HG03064 (cell line): ENCODE data around the gene SULT1E1.

ENCODE experiments used
- ATAC-seq: cut with Tn5 transposase; IDR thresholded peaks from one replicate; pipeline ENCODE4 v1.9.1; 2021; ENCODE audit warnings: low read depth; ENCODE audit not compliant: unreplicated experiment

Gene SULT1E1

GRCh38 chr4:69860052-69860451 is at the start of gene SULT1E1:
TSS of gene SULT1E1 (minus strand) at chr4:69860145. CDS start at chr4:69857644, 2,501 bp downstream.
- no peak for ATAC-seq

- no peak for ATAC-seq
Measured at GRCh38 chr4:69909195-69909594, 49.2 kb upstream of the SULT1E1 start.

GRCh38 chr4:69907151-69907550 is 47.2 kb upstream of the SULT1E1 start:
- ATAC-seq, result no peak

GRCh38 chr4:69896530-69897116 is 36.7 kb upstream of the SULT1E1 start:
- ATAC-seq, result no peak

GRCh38 chr4:69894721-69895120 is 34.8 kb upstream of the SULT1E1 start:
- ATAC-seq, result no peak

GRCh38 chr4:69894186-69894585 is 34.2 kb upstream of the SULT1E1 start:
- ATAC-seq, result no peak

GRCh38 chr4:69888336-69888735 is 28.4 kb upstream of the SULT1E1 start:
- no peak for ATAC-seq

GRCh38 chr4:69882150-69882549 is 22.2 kb upstream of the SULT1E1 start:
- no peak for ATAC-seq

- no peak for ATAC-seq
Measured at GRCh38 chr4:69881173-69881773, 21.3 kb upstream of the SULT1E1 start.

- ATAC-seq, result no peak
Measured at GRCh38 chr4:69878250-69878649, 18.3 kb upstream of the SULT1E1 start.

GRCh38 chr4:69877453-69877852 is 17.5 kb upstream of the SULT1E1 start:
- no peak for ATAC-seq

GRCh38 chr4:69876071-69876470 is 16.1 kb upstream of the SULT1E1 start:
- no peak for ATAC-seq

GRCh38 chr4:69875576-69875975 is 15.6 kb upstream of the SULT1E1 start:
- no peak for ATAC-seq

GRCh38 chr4:69874507-69874906 is 14.6 kb upstream of the SULT1E1 start:
- ATAC-seq, result no peak

- ATAC-seq, result no peak
Measured at GRCh38 chr4:69861756-69862155, 1.8 kb upstream of the SULT1E1 start.

- ATAC-seq, result no peak
Measured at GRCh38 chr4:69860521-69861298, 765 bp upstream of the SULT1E1 start.

- no peak for ATAC-seq
Measured at GRCh38 chr4:69859140-69859685, 732 bp downstream of the SULT1E1 start.

- no peak for ATAC-seq
Measured at GRCh38 chr4:69858690-69859089, 1.3 kb downstream of the SULT1E1 start.

GRCh38 chr4:69855822-69856221 is 4.1 kb downstream of the SULT1E1 start:
- ATAC-seq, result no peak

- ATAC-seq, result peak; percentile 74
Measured at GRCh38 chr4:69849969-69850368, 10.0 kb downstream of the SULT1E1 start.

- no peak for ATAC-seq
Measured at GRCh38 chr4:69849297-69849696, 10.6 kb downstream of the SULT1E1 start.

GRCh38 chr4:69848028-69848427 is 11.9 kb downstream of the SULT1E1 start:
- ATAC-seq, result no peak
